OCI-LY1 (cell line): ENCODE data around the gene SATB1.

ENCODE experiments used
- CTCF ChIP-seq: fragments of 200-600 bp; sonication (generic), shearing (Covaris generic); IDR thresholded peaks from 2 replicates; pipeline ENCODE4 v1.5.1; 2017; ENCODE audit warnings: mild to moderate bottlenecking, antibody characterized with exemption, low read length, moderate library complexity, mixed read lengths
- EZH2 ChIP-seq: fragments of 200-600 bp; sonication (generic), shearing (Covaris generic); IDR thresholded peaks from 2 replicates; pipeline ENCODE4 v1.8.0; 2017; ENCODE audit warnings: borderline replicate concordance, mixed run types, mild to moderate bottlenecking, antibody characterized with exemption, low read length, moderate library complexity, mixed read lengths

GRCh38 chr3:18349197-18349798 lies 75.8 kb downstream of the SATB1 start:
- TF ChIP-seq CTCF = no peak
- no peak for TF ChIP-seq EZH2
